Liver (tissue), 9 donors: ENCODE measurements around the gene KRTAP17-1. TPM values are rescaled to one million over a fixed set of nuclear protein-coding genes. Genes with fewer than 3 reads are reported as not detected.

Experiments
- DNase-seq: peaks from one replicate; pipeline ENCODE4 v3.0.0-alpha.2; 2017; ENCODE audit warnings: low spot score
- H3K27ac ChIP-seq, 2 donors: one replicate each; pipeline ENCODE4 v1.7.0; 2013; ENCODE audit warnings: inconsistent platforms in 2 of 2, low read length in 2 of 2, control low read depth in 1 of 2, low read depth in 1 of 2, mild to moderate bottlenecking in 1 of 2
- H3K27me3 ChIP-seq, 4 donors: one replicate each; pipeline versions ENCODE4 v1.6.1 to v1.7.0; 2013; ENCODE audit warnings: low read length in 3 of 4, inconsistent platforms in 1 of 4, mild to moderate bottlenecking in 1 of 4, moderate library complexity in 1 of 4; ENCODE audit not compliant: control insufficient read depth in 4 of 4, insufficient read depth in 4 of 4
- H3K36me3 ChIP-seq, 4 donors: one replicate each; pipeline versions ENCODE4 v1.6.1 to v1.7.0; 2013; ENCODE audit warnings: low read length in 3 of 4, mild to moderate bottlenecking in 3 of 4, low read depth in 1 of 4, moderate library complexity in 1 of 4; ENCODE audit not compliant: control insufficient read depth in 4 of 4, insufficient read depth in 3 of 4
- H3K4me1 ChIP-seq, 4 donors: one replicate each; pipeline versions ENCODE4 v1.6.1 to v1.7.0; 2013; ENCODE audit warnings: low read length in 3 of 4, mild to moderate bottlenecking in 3 of 4, moderate library complexity in 1 of 4; ENCODE audit not compliant: control insufficient read depth in 4 of 4, insufficient read depth in 4 of 4
- H3K4me3 ChIP-seq, 3 donors: one replicate each; pipeline versions ENCODE4 v1.6.1 to v1.7.0; 2013; ENCODE audit warnings: low read length in 3 of 3, control low read depth in 1 of 3, low read depth in 1 of 3, mild to moderate bottlenecking in 1 of 3
- H3K9ac ChIP-seq, 2 donors: one replicate each; pipeline ENCODE4 v1.7.0; 2013; ENCODE audit warnings: low read length in 2 of 2, mild to moderate bottlenecking in 2 of 2, moderate library complexity in 2 of 2, control low read depth in 1 of 2, low read depth in 1 of 2
- H3K9me3 ChIP-seq, 4 donors: one replicate each; pipeline versions ENCODE4 v1.6.1 to v1.7.0; 2013; ENCODE audit warnings: low read length in 3 of 4; ENCODE audit not compliant: control insufficient read depth in 4 of 4
- ATF3 ChIP-seq: IDR thresholded peaks from 2 replicates; pipeline ENCODE4 v1.6.1; 2016; ENCODE audit warnings: antibody characterized with exemption
- EGR1 ChIP-seq, 2 donors: IDR thresholded peaks; 2 replicates each; pipeline ENCODE4 v1.6.1; 2016 to 2018; ENCODE audit warnings: antibody characterized with exemption in 2 of 2, low read depth in 2 of 2
- FOXA1 ChIP-seq: IDR thresholded peaks from 2 replicates; pipeline ENCODE4 v1.6.1; 2016; ENCODE audit warnings: antibody characterized with exemption
- FOXA2 ChIP-seq: IDR thresholded peaks from 2 replicates; pipeline ENCODE4 v1.6.1; 2016; ENCODE audit warnings: antibody characterized with exemption
- GABPA ChIP-seq, 2 donors: IDR thresholded peaks in 1 of 2; conservative IDR thresholded peaks in 1 of 2; 2 replicates each; pipeline ENCODE4 v1.6.1; 2016; ENCODE audit warnings: antibody characterized with exemption in 2 of 2, mild to moderate bottlenecking in 1 of 2, moderate library complexity in 1 of 2
- HNF4A ChIP-seq, 2 donors: conservative IDR thresholded peaks; 2 replicates each; pipeline ENCODE4 v1.6.1; 2016; ENCODE audit warnings: antibody characterized with exemption in 2 of 2, mild to moderate bottlenecking in 2 of 2
- HNF4G ChIP-seq: IDR thresholded peaks from 2 replicates; pipeline ENCODE4 v1.6.1; 2016; ENCODE audit warnings: antibody characterized with exemption
- JUND ChIP-seq, 2 donors: IDR thresholded peaks; 2 replicates each; pipeline ENCODE4 v1.6.1; 2016; ENCODE audit warnings: antibody characterized with exemption in 2 of 2
- MAX ChIP-seq: IDR thresholded peaks from 2 replicates; pipeline ENCODE4 v1.6.1; 2016; ENCODE audit warnings: antibody characterized with exemption
- NR2F2 ChIP-seq: IDR thresholded peaks from 2 replicates; pipeline ENCODE4 v1.6.1; 2016; ENCODE audit warnings: antibody characterized with exemption
- RAD21 ChIP-seq, 2 donors: IDR thresholded peaks; 2 replicates each; pipeline ENCODE4 v1.6.1; 2016; ENCODE audit warnings: antibody characterized with exemption in 2 of 2, mild to moderate bottlenecking in 2 of 2
- REST ChIP-seq: IDR thresholded peaks from 2 replicates; pipeline ENCODE4 v1.6.1; 2016; ENCODE audit warnings: antibody characterized with exemption, mild to moderate bottlenecking
- RXRA ChIP-seq, 2 donors: IDR thresholded peaks; 2 replicates each; pipeline ENCODE4 v1.6.1; 2017 to 2018; ENCODE audit warnings: antibody characterized with exemption in 2 of 2, mild to moderate bottlenecking in 1 of 2
- SP1 ChIP-seq: IDR thresholded peaks from 2 replicates; pipeline ENCODE4 v1.6.1; 2018; ENCODE audit warnings: antibody characterized with exemption, mild to moderate bottlenecking
- TAF1 ChIP-seq: conservative IDR thresholded peaks from 2 replicates; pipeline ENCODE4 v1.6.1; 2016; ENCODE audit warnings: antibody characterized with exemption, mild to moderate bottlenecking
- YY1 ChIP-seq: IDR thresholded peaks from 2 replicates; pipeline ENCODE4 v1.6.1; 2016; ENCODE audit warnings: antibody characterized with exemption, mild to moderate bottlenecking
- WGBS: extraction: QIAGEN DNeasy Blood & Tissue Kit; methylation state at CpG from one replicate; pipeline ENCODE4 v1.1.7; 2013; 5-methylcytosine and 5-hydroxymethylcytosine counted together
- polyA plus RNA-seq, 2 donors: library from polyadenylated mRNA; stranded (reverse) in 1 of 2; unstranded in 1 of 2; fragments of 200-250 nt in 1 of 2; fragments of >200 nt in 1 of 2; fragmentation: Nextera tagmentation in 1 of 2; extraction: Ambion mirVana in 1 of 2; gene quantifications; one replicate each; pipeline versions ENCODE4 v1.2.1 to v1.2.3, GENCODE V29; 2013 to 2015
- total RNA-seq, 2 donors: library from RNA; depleted of rRNA; stranded (reverse); fragments of >200 nt; gene quantifications; one replicate each; pipeline ENCODE4 v1.2.3, GENCODE V29; 2014
- TF ChIP-seq, protein P1 (sequence below): IDR thresholded peaks from 2 replicates; pipeline ENCODE4 v1.6.1; 2016; ENCODE audit warnings: antibody characterized with exemption
- TF ChIP-seq, protein P2 (sequence below): fragments of 150-350 bp; IDR thresholded peaks from 2 replicates; pipeline ENCODE4 v1.5.1; 2017; ENCODE audit warnings: improper control_type of control experiment, low read depth, low read length; ENCODE audit not compliant: missing input control
- donor health status: healthy.
- donor health status: healthy.
- donor health status: healthy.
- donor health status: healthy.
- donor health status: healthy.

The KRTAP17-1 gene
- total and polyA plus RNA-seq, 4 donors = not detected

DNA sequence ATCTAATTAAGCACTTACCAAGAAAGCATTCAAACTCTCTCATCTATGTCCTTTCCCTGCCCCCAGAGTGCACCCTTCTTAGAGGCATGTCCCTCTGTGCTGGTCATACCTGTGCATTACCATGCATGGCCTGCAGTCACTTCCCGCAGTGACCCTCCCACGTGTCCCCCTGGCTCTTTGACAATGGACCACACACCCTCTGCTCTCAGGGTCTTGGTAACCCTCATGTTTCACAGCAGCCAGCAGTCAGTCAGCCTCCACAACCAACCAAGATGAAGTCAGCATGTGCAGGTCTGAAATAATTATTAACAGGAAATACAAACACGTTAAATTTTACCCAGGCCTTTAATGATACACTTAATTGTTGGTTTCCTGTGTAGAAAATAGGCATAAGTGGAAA is 25.0 kb upstream of the KRTAP17-1 start:
- Histone ChIP-seq H3K9me3 (no peaks in the 10 kb centered on the region), H3K4me1 (no peaks in the 10 kb centered on the region), H3K27ac (no peak overlapping the region), H3K36me3 (no peaks in the 10 kb centered on the region), H3K4me3 (no peak overlapping the region), H3K27me3 (no peaks in the 10 kb centered on the region), H3K9ac (no peak overlapping the region)
- DNase-seq = no peak
- 47% methylated on average over 3 of the region's 3 CpGs for WGBS
- TF ChIP-seq ATF3 = no peak
- no peak for TF ChIP-seq JUND (IDR thresholded peaks at IDR 0.05)
- TF ChIP-seq SP1 = no peak
- TF ChIP-seq EGR1 (IDR thresholded peaks at IDR 0.05; ENCODE audit: low read depth in 2 of 2) = no peak
- TF ChIP-seq, protein P1, sequence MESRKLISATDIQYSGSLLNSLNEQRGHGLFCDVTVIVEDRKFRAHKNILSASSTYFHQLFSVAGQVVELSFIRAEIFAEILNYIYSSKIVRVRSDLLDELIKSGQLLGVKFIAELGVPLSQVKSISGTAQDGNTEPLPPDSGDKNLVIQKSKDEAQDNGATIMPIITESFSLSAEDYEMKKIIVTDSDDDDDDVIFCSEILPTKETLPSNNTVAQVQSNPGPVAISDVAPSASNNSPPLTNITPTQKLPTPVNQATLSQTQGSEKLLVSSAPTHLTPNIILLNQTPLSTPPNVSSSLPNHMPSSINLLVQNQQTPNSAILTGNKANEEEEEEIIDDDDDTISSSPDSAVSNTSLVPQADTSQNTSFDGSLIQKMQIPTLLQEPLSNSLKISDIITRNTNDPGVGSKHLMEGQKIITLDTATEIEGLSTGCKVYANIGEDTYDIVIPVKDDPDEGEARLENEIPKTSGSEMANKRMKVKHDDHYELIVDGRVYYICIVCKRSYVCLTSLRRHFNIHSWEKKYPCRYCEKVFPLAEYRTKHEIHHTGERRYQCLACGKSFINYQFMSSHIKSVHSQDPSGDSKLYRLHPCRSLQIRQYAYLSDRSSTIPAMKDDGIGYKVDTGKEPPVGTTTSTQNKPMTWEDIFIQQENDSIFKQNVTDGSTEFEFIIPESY = no peak
- TF ChIP-seq MAX = no peak
- no peak for TF ChIP-seq HNF4G
- TF ChIP-seq, protein P2, sequence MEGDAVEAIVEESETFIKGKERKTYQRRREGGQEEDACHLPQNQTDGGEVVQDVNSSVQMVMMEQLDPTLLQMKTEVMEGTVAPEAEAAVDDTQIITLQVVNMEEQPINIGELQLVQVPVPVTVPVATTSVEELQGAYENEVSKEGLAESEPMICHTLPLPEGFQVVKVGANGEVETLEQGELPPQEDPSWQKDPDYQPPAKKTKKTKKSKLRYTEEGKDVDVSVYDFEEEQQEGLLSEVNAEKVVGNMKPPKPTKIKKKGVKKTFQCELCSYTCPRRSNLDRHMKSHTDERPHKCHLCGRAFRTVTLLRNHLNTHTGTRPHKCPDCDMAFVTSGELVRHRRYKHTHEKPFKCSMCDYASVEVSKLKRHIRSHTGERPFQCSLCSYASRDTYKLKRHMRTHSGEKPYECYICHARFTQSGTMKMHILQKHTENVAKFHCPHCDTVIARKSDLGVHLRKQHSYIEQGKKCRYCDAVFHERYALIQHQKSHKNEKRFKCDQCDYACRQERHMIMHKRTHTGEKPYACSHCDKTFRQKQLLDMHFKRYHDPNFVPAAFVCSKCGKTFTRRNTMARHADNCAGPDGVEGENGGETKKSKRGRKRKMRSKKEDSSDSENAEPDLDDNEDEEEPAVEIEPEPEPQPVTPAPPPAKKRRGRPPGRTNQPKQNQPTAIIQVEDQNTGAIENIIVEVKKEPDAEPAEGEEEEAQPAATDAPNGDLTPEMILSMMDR = no peak
- no peak for TF ChIP-seq TAF1
- no peak for TF ChIP-seq RAD21 (IDR thresholded peaks at IDR 0.05)
- TF ChIP-seq FOXA1 = no peak
- TF ChIP-seq HNF4A (conservative IDR thresholded peaks at IDR 0.05) = no peak
- TF ChIP-seq NR2F2 = no peak
- no peak for TF ChIP-seq YY1
- TF ChIP-seq FOXA2 = no peak
- TF ChIP-seq GABPA (IDR thresholded peaks at IDR 0.05 in 1 of 2, conservative IDR thresholded peaks at IDR 0.05 in 1 of 2) = no peak

- Histone ChIP-seq H3K27ac (no peak overlapping the region), H3K27me3 (no peaks in the 10 kb centered on the region), H3K9ac (no peak overlapping the region), H3K9me3 (no peaks in the 10 kb centered on the region), H3K36me3 (no peaks in the 10 kb centered on the region), H3K4me3 (no peak overlapping the region), H3K4me1 (no peaks in the 10 kb centered on the region)
- 55% methylated on average over 2 of the region's 2 CpGs for WGBS
- no peak for DNase-seq
- TF ChIP-seq, protein P2 = no peak
- no peak for TF ChIP-seq FOXA2
- TF ChIP-seq HNF4G = no peak
- TF ChIP-seq FOXA1 = no peak
- TF ChIP-seq TAF1 = no peak
- no peak for TF ChIP-seq EGR1 (IDR thresholded peaks at IDR 0.05; ENCODE audit: low read depth in 2 of 2)
- no peak for TF ChIP-seq RXRA (IDR thresholded peaks at IDR 0.05)
- TF ChIP-seq ATF3 = no peak
- TF ChIP-seq MAX = no peak
- no peak for TF ChIP-seq NR2F2
- TF ChIP-seq HNF4A (conservative IDR thresholded peaks at IDR 0.05) = no peak
- no peak for TF ChIP-seq RAD21 (IDR thresholded peaks at IDR 0.05)
- TF ChIP-seq GABPA (IDR thresholded peaks at IDR 0.05 in 1 of 2, conservative IDR thresholded peaks at IDR 0.05 in 1 of 2) = no peak
- TF ChIP-seq SP1 = no peak
- TF ChIP-seq, protein P1 = no peak
- TF ChIP-seq REST = no peak
Measured at GRCh38 chr17:41339571-41340172, 24.2 kb upstream of the KRTAP17-1 start.
